ENCODE results near the gene TMEM125.

The TMEM125 gene

DNA sequence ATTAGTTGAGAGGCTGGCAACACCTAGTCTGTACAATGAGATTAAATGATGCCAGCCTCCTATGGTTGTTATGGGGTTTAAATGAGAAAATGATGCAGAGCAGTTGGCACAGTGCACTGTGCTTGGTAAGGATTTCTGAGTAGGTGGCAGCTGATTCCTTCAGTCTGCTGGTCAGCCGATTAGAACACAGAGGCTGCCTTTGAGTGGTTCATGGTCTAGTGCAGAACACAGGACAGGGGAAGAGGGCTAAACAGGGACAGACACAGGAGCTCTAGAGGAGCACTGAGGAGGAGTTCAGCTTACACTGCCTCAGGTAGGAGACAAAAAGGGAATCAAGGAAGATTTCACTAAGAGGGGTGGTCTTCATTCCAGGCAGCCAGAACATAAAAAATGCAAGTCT is 32.4 kb downstream of the TMEM125 start:
- TF ChIP-seq CREB1 (IDR thresholded peaks at IDR 0.05; ENCODE audit: low read depth) (no peak), TCF12 (IDR thresholded peaks at IDR 0.05; ENCODE audit: low read depth) (no peak), REST (IDR thresholded peaks at IDR 0.05; ENCODE audit: low read depth) (no peak), RAD21 (IDR thresholded peaks at IDR 0.05; ENCODE audit: low read depth) (no peak), YY1 (IDR thresholded peaks at IDR 0.05; ENCODE audit: low read depth) (no peak), FOXM1 (IDR thresholded peaks at IDR 0.05; ENCODE audit: borderline replicate concordance, low read depth) (no peak), EP300 (IDR thresholded peaks at IDR 0.05; ENCODE audit: borderline replicate concordance) (no peak), TAF1 (IDR thresholded peaks at IDR 0.05; ENCODE audit: low read depth) (no peak), EGR1 (IDR thresholded peaks at IDR 0.05) (no peak), CEBPB (IDR thresholded peaks at IDR 0.05) (no peak), ZBTB7A (IDR thresholded peaks at IDR 0.05; ENCODE audit: low read depth) (no peak), TEAD4 (IDR thresholded peaks at IDR 0.05) (no peak)
- TF ChIP-seq, protein P1, sequence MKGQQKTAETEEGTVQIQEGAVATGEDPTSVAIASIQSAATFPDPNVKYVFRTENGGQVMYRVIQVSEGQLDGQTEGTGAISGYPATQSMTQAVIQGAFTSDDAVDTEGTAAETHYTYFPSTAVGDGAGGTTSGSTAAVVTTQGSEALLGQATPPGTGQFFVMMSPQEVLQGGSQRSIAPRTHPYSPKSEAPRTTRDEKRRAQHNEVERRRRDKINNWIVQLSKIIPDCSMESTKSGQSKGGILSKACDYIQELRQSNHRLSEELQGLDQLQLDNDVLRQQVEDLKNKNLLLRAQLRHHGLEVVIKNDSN (IDR thresholded peaks at IDR 0.05): no peak

- TF ChIP-seq, protein P2, sequence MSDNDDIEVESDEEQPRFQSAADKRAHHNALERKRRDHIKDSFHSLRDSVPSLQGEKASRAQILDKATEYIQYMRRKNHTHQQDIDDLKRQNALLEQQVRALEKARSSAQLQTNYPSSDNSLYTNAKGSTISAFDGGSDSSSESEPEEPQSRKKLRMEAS (IDR thresholded peaks at IDR 0.05): no peak
- TF ChIP-seq EP300 (IDR thresholded peaks at IDR 0.05; ENCODE audit: borderline replicate concordance): no peak
- no peak for TF ChIP-seq ZBTB7A (IDR thresholded peaks at IDR 0.05; ENCODE audit: low read depth)
- TF ChIP-seq TCF12 (IDR thresholded peaks at IDR 0.05; ENCODE audit: low read depth): no peak
- TF ChIP-seq FOXM1 (IDR thresholded peaks at IDR 0.05; ENCODE audit: borderline replicate concordance, low read depth): no peak
- no peak for TF ChIP-seq YY1 (IDR thresholded peaks at IDR 0.05; ENCODE audit: low read depth)
- TF ChIP-seq CREB1 (IDR thresholded peaks at IDR 0.05; ENCODE audit: low read depth): no peak
- no peak for TF ChIP-seq NFIC (IDR thresholded peaks at IDR 0.05)
- no peak for TF ChIP-seq TEAD4 (IDR thresholded peaks at IDR 0.05)
- TF ChIP-seq REST (IDR thresholded peaks at IDR 0.05; ENCODE audit: low read depth): no peak
- TF ChIP-seq CEBPB (IDR thresholded peaks at IDR 0.05): no peak
- TF ChIP-seq TAF1 (IDR thresholded peaks at IDR 0.05; ENCODE audit: low read depth): no peak
- TF ChIP-seq, protein P1 (IDR thresholded peaks at IDR 0.05): no peak
- TF ChIP-seq EGR1 (IDR thresholded peaks at IDR 0.05): no peak
Observed at GRCh38 chr1:43302721-43303470, 33.1 kb downstream of the TMEM125 start.

DNA sequence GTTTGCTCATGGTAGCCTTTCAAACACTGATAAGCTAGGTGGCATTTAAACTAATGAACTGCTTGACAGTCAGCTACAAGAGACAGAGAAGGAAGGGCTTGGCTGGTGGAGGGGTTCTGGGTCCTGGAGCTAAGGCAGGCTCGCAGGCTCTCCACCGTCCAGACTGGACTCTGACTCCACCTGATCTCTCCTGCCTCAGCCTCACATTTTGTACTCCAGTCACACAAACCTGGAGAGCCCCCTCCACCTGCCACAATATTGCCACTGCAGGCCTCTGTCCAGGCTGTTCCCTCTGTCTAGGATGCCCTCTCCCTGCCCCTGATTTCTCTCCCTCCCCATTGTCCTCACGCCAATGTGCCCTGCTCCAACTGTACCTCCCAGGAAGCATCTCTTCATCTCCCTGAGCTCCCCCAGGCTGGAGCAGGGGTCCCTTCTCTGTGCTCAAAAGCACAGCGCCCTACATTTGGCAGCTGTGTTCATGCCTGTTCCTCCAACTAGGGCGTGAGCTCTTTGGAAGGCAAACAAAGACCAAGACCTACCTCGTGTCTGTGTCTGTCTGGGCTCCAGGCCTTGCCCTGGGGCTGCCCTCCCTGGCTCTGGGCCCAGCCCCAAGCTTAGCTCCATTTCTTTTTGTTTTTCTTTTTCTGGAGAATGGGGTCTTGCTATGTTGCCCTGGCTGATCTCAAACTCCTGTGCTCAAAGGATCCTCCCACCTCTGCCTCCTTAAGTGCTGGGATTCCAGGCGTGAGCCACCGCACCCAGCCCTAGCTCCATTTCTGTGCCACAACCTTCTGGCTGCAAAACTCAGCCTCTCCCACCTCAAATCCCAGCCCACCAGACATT is 33.9 kb downstream of the TMEM125 start:
- TF ChIP-seq, protein P2 (IDR thresholded peaks at IDR 0.05): no peak
- TF ChIP-seq CREB1 (IDR thresholded peaks at IDR 0.05; ENCODE audit: low read depth) (no peak), TCF12 (IDR thresholded peaks at IDR 0.05; ENCODE audit: low read depth) (no peak), NFIC (IDR thresholded peaks at IDR 0.05) (no peak), YY1 (IDR thresholded peaks at IDR 0.05; ENCODE audit: low read depth) (no peak), CEBPB (IDR thresholded peaks at IDR 0.05) (no peak), ZBTB7A (IDR thresholded peaks at IDR 0.05; ENCODE audit: low read depth) (no peak)

- TF ChIP-seq, protein P2 (IDR thresholded peaks at IDR 0.05): no peak
- no peak for TF ChIP-seq CEBPB (IDR thresholded peaks at IDR 0.05)
- TF ChIP-seq EGR1 (IDR thresholded peaks at IDR 0.05): no peak
- no peak for TF ChIP-seq TCF12 (IDR thresholded peaks at IDR 0.05; ENCODE audit: low read depth)
- no peak for TF ChIP-seq ZBTB7A (IDR thresholded peaks at IDR 0.05; ENCODE audit: low read depth)
- TF ChIP-seq RAD21 (IDR thresholded peaks at IDR 0.05; ENCODE audit: low read depth): no peak
- no peak for TF ChIP-seq NFIC (IDR thresholded peaks at IDR 0.05)
Observed at GRCh38 chr1:43304314-43304681, 34.5 kb downstream of the TMEM125 start.

DNA sequence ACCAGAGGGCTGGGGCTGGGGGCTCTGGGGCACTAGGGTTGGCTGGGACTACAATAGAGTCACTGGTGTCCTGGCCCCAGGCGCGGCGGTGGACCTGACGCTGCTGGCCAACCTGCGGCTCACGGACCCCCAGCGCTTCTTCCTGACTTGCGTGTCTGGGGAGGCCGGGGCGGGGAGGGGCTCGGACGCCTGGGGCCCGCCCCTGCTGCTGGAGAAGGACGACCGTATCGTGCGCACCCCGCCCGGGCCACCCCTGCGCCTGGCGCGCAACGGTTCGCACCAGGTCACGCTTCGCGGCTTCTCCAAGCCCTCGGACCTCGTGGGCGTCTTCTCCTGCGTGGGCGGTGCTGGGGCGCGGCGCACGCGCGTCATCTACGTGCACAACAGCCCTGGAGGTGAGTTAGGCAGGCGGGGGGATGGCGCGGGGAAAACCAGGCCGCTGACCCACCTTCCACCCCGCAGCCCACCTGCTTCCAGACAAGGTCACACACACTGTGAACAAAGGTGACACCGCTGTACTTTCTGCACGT is 35.1 kb downstream of the TMEM125 start:
- no peak for TF ChIP-seq RAD21 (IDR thresholded peaks at IDR 0.05; ENCODE audit: low read depth)
- TF ChIP-seq FOXM1 (IDR thresholded peaks at IDR 0.05; ENCODE audit: borderline replicate concordance, low read depth): no peak
- TF ChIP-seq NFIC (IDR thresholded peaks at IDR 0.05): no peak
- no peak for TF ChIP-seq EP300 (IDR thresholded peaks at IDR 0.05; ENCODE audit: borderline replicate concordance)
- no peak for TF ChIP-seq CEBPB (IDR thresholded peaks at IDR 0.05)
- TF ChIP-seq YY1 (IDR thresholded peaks at IDR 0.05; ENCODE audit: low read depth): no peak
- no peak for TF ChIP-seq TCF12 (IDR thresholded peaks at IDR 0.05; ENCODE audit: low read depth)
- TF ChIP-seq ZBTB7A (IDR thresholded peaks at IDR 0.05; ENCODE audit: low read depth): no peak
- no peak for TF ChIP-seq TAF1 (IDR thresholded peaks at IDR 0.05; ENCODE audit: low read depth)
- TF ChIP-seq, protein P2 (IDR thresholded peaks at IDR 0.05): no peak
